Stimulated activated CD4-positive, alpha-beta T cell treated with anti-CD3 and anti-CD28 coated beads, Interleukin-1b, Interleukin-23, amount 100 ng/mL, for 24 hours (primary cell): ENCODE measurements around the gene INSRR.

Source experiments
- DNase-seq, 4 experiments: peaks; one replicate each; pipeline ENCODE4 v3.0.0-alpha.2; 2020; ENCODE audit warnings: low read depth in 4 of 4, low spot score in 1 of 4

INSRR gene

GRCh38 chr1:156852418-156852874 lies 6.5 kb downstream of the INSRR start:
- no peak for DNase-seq

DNA sequence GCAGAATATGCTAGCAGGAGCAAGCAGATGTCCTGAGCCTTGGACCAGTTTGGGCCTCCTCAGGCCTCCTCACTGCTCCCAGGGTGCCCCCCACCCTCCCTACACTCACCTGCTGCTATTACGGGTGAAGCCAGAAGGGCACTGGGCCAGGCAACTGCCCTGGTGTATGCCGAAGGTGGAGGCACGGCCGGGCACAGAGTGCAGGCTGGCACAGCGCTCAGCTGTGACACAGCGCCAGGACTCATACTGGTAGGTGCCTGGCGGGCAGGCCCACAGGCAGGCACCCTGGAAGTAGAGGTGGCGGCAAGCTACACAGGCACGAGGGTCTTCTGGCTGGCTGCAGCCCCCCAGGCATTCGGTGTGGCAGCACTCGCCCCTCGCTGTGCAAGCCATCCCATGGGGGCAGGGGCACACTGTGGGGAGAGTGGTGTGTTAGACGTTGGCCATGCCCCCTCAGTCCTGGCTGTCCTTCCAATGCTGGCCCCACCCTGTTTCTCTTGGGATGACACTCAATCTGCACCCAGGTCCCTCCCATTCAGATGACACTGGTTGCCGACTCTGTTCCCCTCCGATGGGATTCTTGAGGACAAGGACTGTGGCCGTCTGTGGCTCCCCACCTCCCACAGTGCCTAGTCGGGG lies 7.0 kb downstream of the INSRR start:
- DNase-seq = no peak

DNA sequence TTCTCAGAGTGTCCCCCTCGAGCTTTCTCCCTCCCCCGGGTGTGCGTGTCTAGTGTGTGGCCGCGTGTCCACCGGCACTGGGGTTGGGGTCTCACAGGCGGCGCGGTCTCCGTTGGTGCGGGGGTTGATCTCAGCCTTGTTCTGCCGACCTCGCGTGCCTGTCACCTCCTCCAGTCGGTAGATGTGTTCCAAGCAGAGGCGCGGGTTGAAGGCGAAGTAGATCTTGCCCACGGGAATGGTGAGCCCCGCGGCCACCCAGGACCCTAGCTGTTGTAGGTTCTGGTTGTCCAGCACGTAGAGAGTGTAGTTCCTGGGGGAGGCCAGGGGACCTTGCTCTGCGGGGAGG lies 9.8 kb downstream of the INSRR start:
- DNase-seq = no peak

DNA sequence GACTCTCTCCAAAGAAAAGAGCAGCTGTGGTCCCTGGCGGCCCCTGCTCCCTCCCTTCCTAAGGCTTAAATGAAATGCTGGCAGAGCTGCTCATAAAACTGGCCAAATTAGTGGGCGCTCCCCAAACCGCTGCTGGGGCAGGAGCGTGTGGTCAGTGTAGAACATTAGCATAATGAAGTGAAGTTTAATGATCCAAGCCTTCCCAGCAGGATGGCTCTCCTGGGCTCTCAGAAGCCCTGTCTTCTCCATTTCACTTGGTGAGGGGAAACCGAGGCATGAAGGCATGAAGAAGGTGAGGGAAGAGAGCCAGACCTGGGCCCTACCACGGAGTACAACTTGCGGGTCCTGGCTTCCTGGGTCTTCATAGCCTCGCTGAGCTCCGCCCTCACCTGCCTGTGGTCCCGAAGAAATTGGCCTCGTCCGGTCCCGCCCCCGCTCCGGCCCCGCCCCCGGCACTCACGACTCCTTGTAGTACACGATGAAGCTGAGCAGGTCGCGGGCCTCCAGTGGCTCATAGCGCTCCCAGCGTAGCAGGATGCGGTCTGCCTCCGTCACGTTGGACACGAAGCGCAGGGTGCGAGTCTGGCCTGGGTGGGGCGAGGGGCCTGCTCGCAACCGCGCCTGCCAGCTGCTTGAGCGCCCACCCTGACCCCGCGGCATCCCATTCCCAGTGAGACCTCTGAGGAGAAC lies 10.3 kb downstream of the INSRR start:
- DNase-seq = peak in 2 of 4 experiments; percentile 28 to 71

DNA sequence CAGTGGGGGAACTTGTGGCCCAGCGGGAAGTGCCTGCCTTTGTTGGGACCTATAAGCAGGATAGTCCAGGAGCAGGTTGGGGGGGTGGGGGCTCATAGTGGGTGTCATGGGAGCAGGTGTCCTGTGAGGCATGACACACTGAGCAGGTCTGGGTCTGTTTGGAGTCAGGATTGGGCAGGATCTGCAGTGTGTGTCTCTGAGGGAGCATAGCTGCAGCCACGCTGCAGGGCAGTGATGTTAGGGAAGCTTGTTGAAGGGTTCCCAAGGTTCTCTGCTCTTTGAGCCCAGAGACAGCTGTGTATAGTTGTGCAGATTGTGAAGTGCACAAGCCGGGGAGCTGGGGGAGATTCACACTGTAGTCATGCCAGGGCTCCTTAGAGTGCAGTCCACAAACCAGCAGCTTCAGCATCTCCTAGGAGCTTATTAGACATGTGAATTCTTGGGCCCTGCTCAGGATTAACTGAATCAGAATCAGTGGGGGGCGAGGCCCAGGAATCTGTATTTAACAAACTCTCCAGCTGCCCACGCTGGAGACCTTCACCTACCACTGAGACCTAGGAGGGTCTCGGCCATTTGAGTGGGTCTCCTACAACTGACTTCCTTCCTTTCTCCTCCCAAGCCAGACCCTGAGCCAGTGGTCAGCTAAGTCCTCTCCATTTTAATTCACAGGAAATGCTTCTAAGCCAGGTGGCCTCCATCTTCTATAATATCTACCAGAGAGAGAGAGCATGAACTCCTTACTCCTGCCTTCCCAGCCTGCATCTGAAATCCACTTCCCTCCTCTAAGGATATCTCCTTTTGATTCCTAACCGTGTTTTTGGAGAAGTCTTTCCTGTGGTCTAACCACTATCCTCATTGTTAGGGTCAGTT lies 11.1 kb downstream of the INSRR start:
- no peak for DNase-seq

DNA sequence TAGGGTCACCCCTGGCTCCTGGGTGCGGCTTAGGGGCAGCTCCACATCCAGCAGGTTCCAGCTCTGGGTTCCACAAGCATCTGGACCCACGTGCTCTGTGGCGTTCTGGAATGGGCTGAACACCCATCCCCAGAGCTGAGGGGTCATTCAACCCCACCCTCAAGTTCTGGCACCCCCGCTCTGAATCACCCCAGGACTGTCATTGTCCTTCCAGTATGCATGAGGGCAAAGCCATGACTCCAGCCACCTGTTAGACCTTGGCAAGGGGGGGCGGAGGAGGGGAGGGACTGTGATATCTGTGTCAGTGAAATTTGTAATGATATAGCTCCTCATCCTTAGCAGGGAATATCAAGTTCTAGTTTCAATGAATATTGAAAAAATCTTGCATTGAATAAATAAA lies 12.3 kb downstream of the INSRR start:
- no peak for DNase-seq

- no peak for DNase-seq
These were observed 12.9 kb downstream of the INSRR start for GRCh38 chr1:156845953-156846545.

GRCh38 chr1:156845055-156845952 lies 13.6 kb downstream of the INSRR start:
- peak in 1 of 4 experiments; percentile 6 for DNase-seq

DNA sequence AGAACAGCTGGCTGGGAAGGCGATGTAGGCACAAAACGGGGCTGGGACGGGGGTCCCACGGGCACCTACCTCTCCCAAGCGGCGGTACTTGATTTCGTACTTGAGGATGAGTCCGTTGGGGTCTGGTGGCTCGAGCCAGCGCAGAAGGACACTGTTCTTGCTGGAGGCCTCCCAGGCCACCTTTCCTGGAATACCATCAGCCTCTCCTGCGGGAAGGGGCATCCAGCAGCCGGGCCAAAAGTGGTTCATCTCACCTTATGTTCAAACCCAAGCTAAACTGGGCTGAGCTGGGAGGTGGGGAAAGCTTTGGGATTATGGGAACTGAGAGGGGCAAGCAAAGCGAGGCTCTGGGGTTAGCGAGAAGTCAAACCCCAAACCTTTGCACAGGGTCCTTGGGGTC lies 14.3 kb downstream of the INSRR start:
- no peak for DNase-seq

GRCh38 chr1:156844102-156844501 lies 14.8 kb downstream of the INSRR start:
- DNase-seq = no peak

- DNase-seq = no peak
These were observed 16.2 kb downstream of the INSRR start for GRCh38 chr1:156842618-156843300.

DNA sequence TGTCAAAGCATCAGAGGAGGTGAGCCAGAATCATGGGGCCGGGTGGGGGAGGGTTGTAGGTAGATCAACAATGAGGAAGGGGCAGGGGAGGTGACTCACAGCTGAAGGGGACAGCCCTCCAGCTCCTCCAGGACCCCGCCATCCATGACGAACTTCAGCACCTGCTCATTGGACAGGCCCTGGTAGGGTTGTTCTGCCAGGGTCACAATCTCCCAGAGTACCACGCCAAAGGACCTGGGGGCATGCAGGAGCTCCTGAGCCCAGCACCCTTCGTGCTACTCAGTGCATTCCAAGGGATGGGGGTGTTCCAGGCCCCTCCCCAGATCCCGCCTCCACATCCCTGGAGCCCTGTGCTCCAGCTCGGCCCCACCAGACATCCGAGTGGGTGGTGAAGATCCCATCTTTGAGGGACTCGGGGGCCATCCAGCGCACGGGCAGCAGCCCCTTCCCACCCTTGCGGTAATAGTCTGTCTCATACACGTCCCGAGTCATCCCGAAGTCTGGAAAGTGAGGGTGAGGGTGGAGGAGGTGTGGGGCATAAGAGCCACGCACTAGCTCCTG lies 17.5 kb downstream of the INSRR start:
- no peak for DNase-seq

DNA sequence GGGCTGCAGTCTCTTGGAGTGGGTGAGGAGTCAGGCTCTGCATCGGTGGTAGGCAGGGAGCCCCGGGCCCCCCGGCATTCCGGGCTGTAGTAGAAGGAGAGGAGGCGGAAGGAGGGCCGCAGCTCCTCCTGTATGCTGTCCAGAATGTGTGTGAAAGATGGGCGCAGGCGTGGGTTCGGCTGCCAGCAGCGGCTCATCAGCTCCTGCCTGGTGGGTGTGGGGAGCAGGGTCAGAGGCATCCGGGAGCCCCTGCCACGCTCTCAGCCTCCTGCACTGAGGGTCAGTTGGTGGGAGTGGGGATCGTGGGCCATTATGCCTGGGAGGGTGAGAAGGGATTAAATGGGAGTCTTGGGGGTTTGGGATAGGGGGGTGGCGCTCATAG lies 18.0 kb downstream of the INSRR start:
- DNase-seq = no peak

DNA sequence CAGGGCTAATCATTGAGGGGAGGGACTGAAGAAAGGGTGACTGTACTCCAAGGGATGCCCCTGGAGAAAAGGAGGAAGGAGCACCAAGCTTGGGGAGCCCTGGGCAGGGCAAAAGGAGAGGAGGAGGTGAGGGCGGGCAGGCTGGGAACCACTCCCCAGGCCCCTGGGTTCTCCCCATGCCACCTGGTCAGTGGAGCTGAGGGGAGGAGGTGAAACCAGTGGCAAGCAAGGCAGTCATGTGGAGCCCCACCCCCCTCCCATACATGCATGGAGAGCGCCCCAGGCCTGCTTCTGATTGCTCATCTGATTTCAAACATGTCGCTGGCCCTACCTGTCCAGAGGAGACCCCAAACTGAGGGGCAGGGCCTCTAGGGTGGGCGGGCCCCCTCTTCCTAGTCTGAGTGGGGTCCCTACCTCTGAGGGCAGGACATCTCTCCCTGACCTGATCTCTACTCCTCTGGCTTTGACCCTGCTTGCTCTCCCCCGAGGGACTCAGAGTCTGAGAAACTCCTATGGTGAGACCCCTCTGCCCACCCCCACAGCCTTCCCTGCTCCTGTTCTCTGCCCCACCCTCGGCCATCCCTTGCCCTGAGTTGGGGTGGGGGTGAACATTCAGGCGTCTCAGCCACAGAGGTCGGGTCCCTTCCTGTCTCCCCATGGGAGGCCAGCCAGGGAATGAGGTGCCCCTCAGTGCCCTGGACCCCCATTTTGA lies 18.6 kb downstream of the INSRR start:
- no peak for DNase-seq

GRCh38 chr1:156839426-156840109 lies 19.3 kb downstream of the INSRR start:
- DNase-seq = no peak

GRCh38 chr1:156838972-156839371 lies 19.9 kb downstream of the INSRR start:
- DNase-seq = no peak

DNA sequence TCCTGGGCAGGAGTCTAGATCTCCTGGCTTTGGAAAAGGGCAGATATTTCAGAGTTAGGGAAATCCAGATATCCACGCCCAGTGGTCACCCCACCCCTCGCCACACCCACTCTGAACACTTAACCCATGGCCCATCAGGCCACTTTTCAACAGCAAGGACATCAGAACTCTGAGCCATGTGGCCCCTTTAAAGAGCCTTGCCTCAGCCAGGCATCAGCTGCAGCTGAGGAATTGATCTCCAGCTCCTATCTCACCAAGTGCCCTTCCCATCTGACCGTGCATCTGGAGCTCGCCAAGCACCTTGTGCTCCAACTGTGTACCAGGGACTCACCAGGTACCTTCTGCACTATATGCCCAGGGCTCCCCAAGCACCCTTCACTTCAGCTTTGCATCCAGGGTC lies 22.0 kb downstream of the INSRR start:
- no peak for DNase-seq

DNA sequence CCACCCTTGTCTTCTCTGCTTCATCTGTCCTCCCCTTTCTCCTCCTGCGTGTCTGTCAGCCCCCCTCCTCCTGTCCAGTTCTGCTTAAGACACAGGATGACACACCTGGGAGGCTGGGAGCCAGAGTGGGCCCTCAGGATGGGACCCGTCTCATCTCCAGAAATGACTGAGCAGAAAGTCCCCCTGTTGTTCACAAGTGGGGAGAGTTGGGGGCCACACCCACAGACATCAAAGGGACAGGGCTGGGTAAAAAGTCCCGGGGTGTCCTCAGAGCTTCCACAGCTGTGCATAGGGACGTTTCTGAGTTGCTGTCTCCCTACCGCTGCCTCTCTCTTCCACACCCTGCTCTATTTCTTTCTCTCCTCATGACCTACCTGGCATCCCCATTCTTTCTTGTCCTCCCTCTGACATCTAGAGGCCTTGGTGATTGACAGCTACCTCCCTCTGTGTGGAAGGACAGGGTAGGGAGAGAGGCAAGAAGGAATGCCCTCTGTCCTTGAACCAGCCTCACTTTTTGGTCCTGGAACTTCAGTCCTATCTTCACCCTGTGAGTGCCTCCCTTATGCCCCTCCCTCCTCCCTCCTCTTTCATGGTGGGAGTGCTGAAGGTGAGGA lies 22.8 kb downstream of the INSRR start:
- peak in 1 of 4 experiments; percentile 46 for DNase-seq
